HG03378 (cell line): ENCODE measurements around the gene USP7.

ENCODE experiments used
- ATAC-seq: cut with Tn5 transposase; IDR thresholded peaks from one replicate; pipeline ENCODE4 v1.9.1; 2021; ENCODE audit warnings: mild to moderate bottlenecking, moderate library complexity; ENCODE audit not compliant: unreplicated experiment

Gene USP7

GRCh38 chr16:8904018-8904430 is 59.7 kb downstream of the USP7 start:
- no peak for ATAC-seq

- ATAC-seq, result no peak
Measured at GRCh38 chr16:8903004-8903403, 60.7 kb downstream of the USP7 start.

- ATAC-seq, result no peak
Measured at GRCh38 chr16:8901320-8901861, 62.3 kb downstream of the USP7 start.

GRCh38 chr16:8900343-8900742 is 63.4 kb downstream of the USP7 start:
- no peak for ATAC-seq

- no peak for ATAC-seq
Measured at GRCh38 chr16:8899709-8900317, 63.9 kb downstream of the USP7 start.

GRCh38 chr16:8898660-8899318 is 64.9 kb downstream of the USP7 start:
- no peak for ATAC-seq

GRCh38 chr16:8894736-8895334 is 68.9 kb downstream of the USP7 start:
- ATAC-seq, result no peak

- ATAC-seq, result no peak
Measured at GRCh38 chr16:8893976-8894690, 69.6 kb downstream of the USP7 start.

GRCh38 chr16:8893426-8893825 is 70.3 kb downstream of the USP7 start:
- ATAC-seq, result no peak

GRCh38 chr16:8892101-8892575 is 71.6 kb downstream of the USP7 start:
- ATAC-seq, result peak; percentile 16

GRCh38 chr16:8890549-8890921 is 73.2 kb downstream of the USP7 start:
- no peak for ATAC-seq

- no peak for ATAC-seq
Measured at GRCh38 chr16:8889893-8890548, 73.7 kb downstream of the USP7 start.

GRCh38 chr16:8888951-8889892 is 74.5 kb downstream of the USP7 start:
- no peak for ATAC-seq

GRCh38 chr16:8887952-8888560 is 75.7 kb downstream of the USP7 start:
- ATAC-seq, result no peak

GRCh38 chr16:8887431-8887765 is 76.3 kb downstream of the USP7 start:
- no peak for ATAC-seq

GRCh38 chr16:8886593-8887430 is 76.9 kb downstream of the USP7 start:
- no peak for ATAC-seq

GRCh38 chr16:8885674-8886592 is 77.8 kb downstream of the USP7 start:
- ATAC-seq, result no peak
